H9 (cell line): ENCODE data around the gene RAD9B. TPM values are rescaled to one million over a fixed set of nuclear protein-coding genes. Genes with fewer than 3 reads are reported as not detected.

Source experiments
- DNase-seq: peaks from one replicate; pipeline ENCODE4 v3.0.0-alpha.2; 2017
- H2AFZ ChIP-seq: one replicate; pipeline ENCODE4 v1.6.1; 2013; ENCODE audit warnings: mild to moderate bottlenecking, low read length, control low read depth, moderate library complexity
- H2AK5ac ChIP-seq: 2 replicates; pipeline ENCODE4 v1.6.1; 2013; ENCODE audit warnings: low read length, control low read depth, mixed read lengths; ENCODE audit not compliant: insufficient read length
- H2BK120ac ChIP-seq: one replicate; pipeline ENCODE4 v1.6.1; 2013; ENCODE audit warnings: low read depth, mild to moderate bottlenecking, low read length, control low read depth, inconsistent platforms; ENCODE audit not compliant: poor library complexity, severe bottlenecking
- H2BK12ac ChIP-seq: 2 replicates; pipeline ENCODE4 v1.6.1; 2013; ENCODE audit warnings: low read length, control low read depth, mixed read lengths, low read depth; ENCODE audit not compliant: insufficient read length
- H2BK15ac ChIP-seq: 2 replicates; pipeline ENCODE4 v1.6.1; 2013; ENCODE audit warnings: low read depth, low read length, control low read depth
- H2BK20ac ChIP-seq: one replicate; pipeline ENCODE4 v1.6.1; 2013; ENCODE audit warnings: low read depth, mild to moderate bottlenecking, low read length, control low read depth, inconsistent platforms; ENCODE audit not compliant: poor library complexity, severe bottlenecking
- H2BK5ac ChIP-seq: 2 replicates; pipeline ENCODE4 v1.6.1; 2013; ENCODE audit warnings: low read length, control low read depth, mixed read lengths; ENCODE audit not compliant: insufficient read length
- H3K14ac ChIP-seq: 2 replicates; pipeline ENCODE4 v1.6.1; 2013; ENCODE audit warnings: low read length, control low read depth; ENCODE audit not compliant: insufficient read depth
- H3K18ac ChIP-seq: 2 replicates; pipeline ENCODE4 v1.6.1; 2013; ENCODE audit warnings: low read depth, mild to moderate bottlenecking, mixed read lengths, low read length, control low read depth; ENCODE audit not compliant: insufficient read length
- H3K23ac ChIP-seq: 2 replicates; pipeline ENCODE4 v1.6.1; 2013; ENCODE audit warnings: low read length, control low read depth, mixed read lengths, low read depth; ENCODE audit not compliant: insufficient read length
- H3K23me2 ChIP-seq: 2 replicates; pipeline ENCODE4 v1.6.1; 2013; ENCODE audit warnings: low read depth, mild to moderate bottlenecking, mixed read lengths, low read length, control low read depth; ENCODE audit not compliant: insufficient read length, poor library complexity, severe bottlenecking
- H3K27ac ChIP-seq: 2 replicates; pipeline ENCODE4 v1.5.1; 2013; ENCODE audit warnings: low read length, control low read depth, mixed read lengths, low read depth; ENCODE audit not compliant: insufficient read length
- H3K27me3 ChIP-seq: 2 replicates; pipeline ENCODE4 v1.6.1; 2013; ENCODE audit warnings: low read length, control low read depth, inconsistent platforms; ENCODE audit not compliant: insufficient read depth
- H3K4ac ChIP-seq: 2 replicates; pipeline ENCODE4 v1.6.1; 2013; ENCODE audit warnings: low read depth, mild to moderate bottlenecking, control low read depth, inconsistent platforms, low read length, moderate library complexity
- H3K4me1 ChIP-seq: 2 replicates; pipeline ENCODE4 v1.6.1; 2013; ENCODE audit warnings: low read length, control low read depth, inconsistent platforms; ENCODE audit not compliant: insufficient read depth
- H3K4me2 ChIP-seq: 2 replicates; pipeline ENCODE4 v1.6.1; 2013; ENCODE audit warnings: low read length, control low read depth, mixed read lengths; ENCODE audit not compliant: insufficient read length, insufficient read depth
- H3K56ac ChIP-seq: 2 replicates; pipeline ENCODE4 v1.6.1; 2013; ENCODE audit warnings: low read depth, mild to moderate bottlenecking, mixed read lengths, low read length, control low read depth; ENCODE audit not compliant: insufficient read length
- H3K79me1 ChIP-seq: 2 replicates; pipeline ENCODE4 v1.6.1; 2013; ENCODE audit warnings: low read depth, mild to moderate bottlenecking, moderate library complexity, low read length, control low read depth, inconsistent platforms; ENCODE audit not compliant: insufficient read depth, poor library complexity, severe bottlenecking
- H3K79me2 ChIP-seq: 2 replicates; pipeline ENCODE4 v1.6.1; 2013; ENCODE audit warnings: low read length, control low read depth, inconsistent platforms; ENCODE audit not compliant: insufficient read depth
- H3K9ac ChIP-seq: 2 replicates; pipeline ENCODE4 v1.6.1; 2013; ENCODE audit warnings: low read length, control low read depth, mixed read lengths; ENCODE audit not compliant: insufficient read length; ENCODE audit errors: extremely low read depth
- H3K9me3 ChIP-seq: one replicate; pipeline ENCODE4 v1.6.1; 2013; ENCODE audit warnings: low read depth, low read length, inconsistent platforms; ENCODE audit not compliant: control insufficient read depth
- H3T11ph ChIP-seq: one replicate; pipeline ENCODE4 v1.6.1; 2013; ENCODE audit warnings: mild to moderate bottlenecking, low read length, control low read depth, inconsistent platforms
- H4K20me1 ChIP-seq: one replicate; pipeline ENCODE4 v1.6.1; 2013; ENCODE audit not compliant: control insufficient read depth, insufficient read length, insufficient read depth
- H4K5ac ChIP-seq: 2 replicates; pipeline ENCODE4 v1.6.1; 2013; ENCODE audit warnings: low read depth, mild to moderate bottlenecking, mixed read lengths, low read length, control low read depth; ENCODE audit not compliant: insufficient read length
- H4K8ac ChIP-seq: replicated peaks from 2 replicates; pipeline ENCODE4 v1.6.1; 2013; ENCODE audit warnings: low read length, control low read depth, mixed read lengths, low read depth; ENCODE audit not compliant: insufficient read length
- H4K91ac ChIP-seq: 2 replicates; pipeline ENCODE4 v1.6.1; 2013; ENCODE audit warnings: low read depth, mild to moderate bottlenecking, moderate library complexity, mixed read lengths, low read length, control low read depth; ENCODE audit not compliant: insufficient read length
- H3K27ac Mint-ChIP-seq, 3 experiments: 2 replicates in 2 of 3; 3 replicates in 1 of 3; pipeline ENCODE4 v1.8.0; 2020 to 2021; ENCODE audit warnings: mixed read lengths in 3 of 3, mild to moderate bottlenecking in 1 of 3, moderate library complexity in 1 of 3
- H3K27me3 Mint-ChIP-seq: 2 replicates; pipeline ENCODE4 v1.8.0; 2021; ENCODE audit warnings: low read depth, mild to moderate bottlenecking, moderate library complexity, mixed read lengths
- H3K36me3 Mint-ChIP-seq, 3 experiments: 2 replicates in 2 of 3; 3 replicates in 1 of 3; pipeline ENCODE4 v1.8.0; 2020 to 2021; ENCODE audit warnings: low read depth in 3 of 3, mixed read lengths in 3 of 3; ENCODE audit not compliant: insufficient read depth in 1 of 3
- H3K4me1 Mint-ChIP-seq, 2 experiments: 2 replicates each; pipeline ENCODE4 v1.8.0; 2020; ENCODE audit warnings: mixed read lengths in 2 of 2
- H3K4me3 Mint-ChIP-seq, 2 experiments: 2 replicates in 1 of 2; 3 replicates in 1 of 2; pipeline ENCODE4 v1.8.0; 2020 to 2021; ENCODE audit warnings: mild to moderate bottlenecking in 2 of 2, mixed read lengths in 2 of 2, moderate library complexity in 1 of 2
- H3K9me3 Mint-ChIP-seq, 2 experiments: 2 replicates in 1 of 2; 3 replicates in 1 of 2; pipeline ENCODE4 v1.8.0; 2020; ENCODE audit warnings: mild to moderate bottlenecking in 2 of 2, mixed read lengths in 2 of 2, moderate library complexity in 1 of 2
- WGBS: extraction: QIAGEN DNeasy Blood & Tissue Kit; methylation state at CpG from one replicate; pipeline ENCODE4 v1.1.7; 2013; ENCODE audit warnings: missing lambda C conversion rate, low lambda C conversion rate, mixed read lengths; ENCODE audit not compliant: insufficient read length; ENCODE audit errors: extremely low coverage; 5-methylcytosine and 5-hydroxymethylcytosine counted together
- total RNA-seq: library from RNA; stranded (reverse); gene quantifications from 2 replicates; pipeline ENCODE4 v1.2.1, GENCODE V29; 2021
- TF ChIP-seq, protein P1 (sequence below): fragments of 200-600 bp; sonication (generic); conservative IDR thresholded peaks from 3 replicates; pipeline ENCODE4 v1.8.0; 2021; ENCODE audit warnings: antibody characterized with exemption, mild to moderate bottlenecking

The RAD9B gene
- total RNA-seq, 1 experiment from 2014 or later: not detected

DNA sequence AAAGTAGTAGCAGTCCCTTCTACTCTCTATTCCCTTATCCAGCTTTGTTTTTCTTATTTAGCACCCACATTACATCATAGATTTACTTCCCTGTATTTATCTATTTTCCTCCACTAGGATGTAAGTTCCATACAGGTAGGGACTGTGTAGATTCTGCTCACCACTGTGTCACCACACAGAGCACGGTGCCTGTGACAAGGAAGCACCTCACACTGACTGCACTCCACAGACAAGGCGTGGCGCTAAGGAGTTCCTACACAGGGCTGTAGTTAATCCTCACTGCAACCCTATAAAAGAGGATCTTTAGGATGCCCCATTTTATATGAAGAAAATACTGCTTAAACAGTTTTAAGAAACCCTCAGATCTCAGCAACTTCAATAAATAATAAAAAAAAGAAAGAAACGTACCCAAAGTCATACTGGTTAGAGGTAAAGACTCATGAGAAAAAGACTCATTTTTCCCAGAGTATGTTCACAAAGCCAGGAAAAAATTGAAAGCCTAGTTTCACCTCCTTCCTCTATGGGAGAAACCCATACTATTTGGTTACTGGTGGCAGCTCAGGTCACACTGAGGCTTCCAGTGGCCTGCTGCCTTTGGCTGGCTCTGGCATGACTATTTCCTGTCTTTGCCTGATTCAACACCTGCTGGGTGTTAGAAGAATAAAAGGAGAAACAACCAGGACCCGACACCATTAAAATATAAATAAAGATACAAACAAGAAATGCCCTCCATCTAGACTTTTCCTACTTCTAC lies 36.9 kb downstream of the RAD9B start:
- Histone ChIP-seq H4K8ac (no peak overlapping the region), H2BK120ac (no peak overlapping the region), H3K4ac (no peak overlapping the region), H3K4me2 (no peak overlapping the region), H3K23me2 (no peaks in the 10 kb centered on the region), H3K79me2 (no peaks in the 10 kb centered on the region; the same call in 1 of the 2 replicates), H2AK5ac (no peak overlapping the region), H3K14ac (no peak overlapping the region), H4K5ac (no peak overlapping the region), H2BK20ac (no peak overlapping the region), H2AFZ (no peak overlapping the region), H3K23ac (no peak overlapping the region), H2BK15ac (no peak overlapping the region), H4K91ac (no peak overlapping the region), H3K56ac (no peak overlapping the region), H3K27ac (no peak overlapping the region), H3K4me1 (no peaks in the 10 kb centered on the region), H3K79me1 (no peaks in the 10 kb centered on the region), H3K9me3 (no peaks in the 10 kb centered on the region), H3K27me3 (no peaks in the 10 kb centered on the region), H2BK12ac (no peak overlapping the region), H3T11ph (no peak overlapping the region), H2BK5ac (no peak overlapping the region), H4K20me1 (no peaks in the 10 kb centered on the region), H3K9ac (no peak overlapping the region), H3K18ac (no peak overlapping the region)
- Mint-ChIP-seq H3K27me3 (no peaks in the 10 kb centered on the region), H3K4me1 (peaks cover 0 to 6% of the 10 kb centered on the region in 2 experiments; a peak in 1 of 4 replicates), H3K9me3 (no peaks in the 10 kb centered on the region), H3K36me3 (peaks cover 6 to 47% (median 33%) of the 10 kb centered on the region in 3 experiments; a peak in 6 of 7 replicates), H3K4me3 (no peak overlapping the region), H3K27ac (no peak overlapping the region)
- no CpG with 5 or more reads among the region's 5 CpGs for WGBS
- no peak for DNase-seq
- TF ChIP-seq, protein P1, sequence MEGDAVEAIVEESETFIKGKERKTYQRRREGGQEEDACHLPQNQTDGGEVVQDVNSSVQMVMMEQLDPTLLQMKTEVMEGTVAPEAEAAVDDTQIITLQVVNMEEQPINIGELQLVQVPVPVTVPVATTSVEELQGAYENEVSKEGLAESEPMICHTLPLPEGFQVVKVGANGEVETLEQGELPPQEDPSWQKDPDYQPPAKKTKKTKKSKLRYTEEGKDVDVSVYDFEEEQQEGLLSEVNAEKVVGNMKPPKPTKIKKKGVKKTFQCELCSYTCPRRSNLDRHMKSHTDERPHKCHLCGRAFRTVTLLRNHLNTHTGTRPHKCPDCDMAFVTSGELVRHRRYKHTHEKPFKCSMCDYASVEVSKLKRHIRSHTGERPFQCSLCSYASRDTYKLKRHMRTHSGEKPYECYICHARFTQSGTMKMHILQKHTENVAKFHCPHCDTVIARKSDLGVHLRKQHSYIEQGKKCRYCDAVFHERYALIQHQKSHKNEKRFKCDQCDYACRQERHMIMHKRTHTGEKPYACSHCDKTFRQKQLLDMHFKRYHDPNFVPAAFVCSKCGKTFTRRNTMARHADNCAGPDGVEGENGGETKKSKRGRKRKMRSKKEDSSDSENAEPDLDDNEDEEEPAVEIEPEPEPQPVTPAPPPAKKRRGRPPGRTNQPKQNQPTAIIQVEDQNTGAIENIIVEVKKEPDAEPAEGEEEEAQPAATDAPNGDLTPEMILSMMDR: no peak
